HG02981 (cell line): ENCODE data around the gene CELA1.

Experiments
- ATAC-seq: cut with Tn5 transposase; IDR thresholded peaks from one replicate; pipeline ENCODE4 v1.9.1; 2021; ENCODE audit warnings: mild to moderate bottlenecking, moderate library complexity; ENCODE audit not compliant: unreplicated experiment

Gene CELA1

GRCh38 chr12:51377099-51377984 lies 30.9 kb upstream of the CELA1 start:
- ATAC-seq: no peak

DNA sequence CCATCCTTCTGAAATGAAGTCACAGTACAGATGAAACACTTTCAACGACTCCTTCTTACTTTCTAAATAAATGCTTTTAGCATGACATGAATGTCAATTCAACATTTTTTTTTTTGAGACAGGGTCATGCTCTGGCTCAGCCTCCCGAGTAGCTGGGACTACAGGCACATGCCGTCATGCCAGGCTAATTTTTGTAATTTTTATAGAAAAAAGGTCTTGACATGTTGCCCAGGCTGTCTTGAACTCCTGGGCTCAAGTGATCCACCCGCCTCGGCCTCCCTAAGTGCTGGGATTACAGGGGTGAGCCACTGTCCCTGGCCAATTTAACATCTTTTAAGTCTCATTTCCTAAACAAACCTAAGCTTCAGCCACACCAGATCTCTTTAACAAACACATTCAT lies 28.4 kb upstream of the CELA1 start:
- no peak for ATAC-seq

- ATAC-seq: no peak
Observed at GRCh38 chr12:51374361-51374760, 27.9 kb upstream of the CELA1 start.

GRCh38 chr12:51373187-51373586 lies 26.7 kb upstream of the CELA1 start:
- no peak for ATAC-seq

DNA sequence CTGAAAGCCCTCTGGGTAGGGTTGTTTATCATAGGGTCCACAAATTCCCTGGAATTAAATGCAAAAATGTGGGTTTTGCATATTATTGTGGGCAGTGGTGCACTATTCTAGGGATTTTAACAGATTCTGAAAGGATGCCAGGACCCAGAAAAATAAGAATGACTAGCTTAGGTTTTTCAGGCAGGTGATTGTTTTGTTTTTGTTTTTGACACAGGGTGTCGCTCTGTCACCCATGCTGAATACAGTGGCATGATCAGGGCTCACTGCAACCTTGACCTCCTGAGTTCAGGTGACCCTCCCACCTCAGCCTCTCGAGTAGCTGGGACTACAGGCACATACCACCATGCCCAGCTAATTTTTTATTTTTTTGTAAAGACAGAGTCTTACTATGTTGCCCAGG lies 25.5 kb upstream of the CELA1 start:
- no peak for ATAC-seq

GRCh38 chr12:51371295-51371953 lies 24.9 kb upstream of the CELA1 start:
- no peak for ATAC-seq

- ATAC-seq: no peak
Observed at GRCh38 chr12:51370667-51371066, 24.2 kb upstream of the CELA1 start.

DNA sequence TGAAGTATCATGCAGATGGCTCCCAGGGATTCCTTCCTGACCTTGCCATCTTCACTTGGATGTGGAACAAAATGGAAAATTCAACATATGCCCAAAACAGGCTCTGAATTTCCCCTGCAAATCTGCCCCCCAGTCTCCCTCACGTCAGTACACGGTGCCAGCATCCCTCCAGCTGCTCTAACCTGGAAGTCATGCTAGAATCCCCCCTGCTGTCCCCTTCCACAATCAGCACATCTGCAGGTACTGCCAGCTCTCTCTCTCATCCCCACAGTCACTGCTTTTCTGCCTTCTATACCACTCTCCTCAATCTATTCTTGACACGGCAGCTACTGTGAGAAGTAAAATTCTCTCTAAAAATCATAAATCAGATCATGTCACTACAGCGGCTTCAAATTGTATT lies 23.1 kb upstream of the CELA1 start:
- ATAC-seq: no peak

DNA sequence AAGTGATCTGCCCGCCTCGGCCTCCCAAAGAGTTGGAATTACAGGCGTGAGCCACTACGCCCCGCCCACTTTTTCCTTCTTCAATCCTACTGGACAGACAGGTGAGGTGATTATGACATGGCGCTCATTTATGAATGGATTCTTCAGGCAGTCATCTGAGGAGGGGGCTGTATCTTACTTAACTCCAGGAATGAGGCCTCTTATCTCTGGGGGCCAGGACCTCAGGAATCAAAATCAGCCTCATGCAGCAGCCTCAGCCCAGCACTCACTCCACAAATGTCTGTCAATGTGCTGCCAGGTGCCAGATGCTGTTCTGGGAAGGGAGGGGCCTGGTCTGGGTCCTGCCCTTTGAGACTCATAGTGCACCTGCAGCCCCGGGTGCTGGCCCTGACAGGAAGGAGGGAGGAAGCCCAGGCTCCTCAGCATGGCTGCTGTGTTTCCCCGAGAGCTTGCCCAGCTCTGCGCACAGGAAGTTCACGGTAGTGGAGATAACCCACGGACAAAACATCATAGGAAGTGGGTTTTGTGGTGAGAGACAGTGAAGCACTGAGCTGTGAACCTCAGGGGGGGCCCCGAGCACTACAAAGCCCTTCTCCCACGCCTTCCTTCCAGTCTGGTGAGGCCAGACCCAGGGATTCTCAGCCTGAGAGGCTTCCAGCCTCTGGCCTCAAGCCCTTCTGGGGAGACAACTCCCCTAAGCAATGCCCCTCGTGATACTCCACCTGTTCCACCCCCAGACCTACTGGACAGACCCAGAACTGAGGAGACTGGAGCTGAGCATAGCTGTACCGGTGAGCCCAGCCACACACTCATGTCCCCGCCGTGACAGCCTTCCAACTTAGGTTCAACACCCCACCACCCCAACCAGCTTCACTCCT lies 22.4 kb upstream of the CELA1 start:
- ATAC-seq: peak; percentile 97

DNA sequence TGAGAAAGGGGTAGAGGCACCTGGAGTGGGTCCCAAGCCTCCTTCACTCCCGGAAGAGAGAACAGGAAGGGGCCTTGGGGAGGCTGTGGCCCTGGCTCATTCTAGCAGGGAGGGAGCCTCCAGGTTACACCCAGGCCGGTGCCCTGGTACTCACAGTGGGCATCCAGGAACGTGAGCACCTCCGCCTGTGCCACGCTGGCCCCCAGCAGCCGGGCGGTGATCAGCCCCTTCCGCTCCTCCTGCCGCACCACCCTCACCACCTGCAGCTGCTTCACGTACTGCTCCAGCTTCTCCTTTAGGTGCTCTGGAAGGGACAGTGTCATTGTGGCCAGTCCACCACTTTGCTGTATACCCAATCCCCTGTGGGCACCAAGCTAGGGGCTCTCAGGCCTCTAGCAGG lies 18.8 kb upstream of the CELA1 start:
- ATAC-seq: no peak

GRCh38 chr12:51364001-51364400 lies 17.5 kb upstream of the CELA1 start:
- no peak for ATAC-seq

- no peak for ATAC-seq
Observed at GRCh38 chr12:51362747-51363342, 16.4 kb upstream of the CELA1 start.

DNA sequence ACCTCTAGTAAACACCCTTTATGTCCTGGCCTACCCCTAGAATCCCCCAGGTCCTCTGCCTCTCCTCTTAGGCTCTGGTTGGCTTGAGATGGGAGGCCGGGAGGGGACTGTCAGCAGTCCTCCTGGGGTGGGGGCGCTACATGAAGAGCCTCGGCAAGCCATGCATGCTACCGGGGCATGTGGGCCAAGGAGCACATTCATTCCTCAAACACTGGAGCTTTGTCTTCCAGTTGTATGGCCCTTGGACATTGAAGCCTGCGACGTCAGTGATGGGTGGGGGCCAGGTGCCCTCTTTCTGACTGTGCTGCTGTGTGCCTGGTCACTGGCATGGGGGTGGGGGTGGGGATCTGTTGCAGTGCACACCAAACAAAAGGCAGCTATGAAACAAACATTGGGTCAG lies 15.8 kb upstream of the CELA1 start:
- ATAC-seq: no peak

- no peak for ATAC-seq
Observed at GRCh38 chr12:51361161-51362016, 14.9 kb upstream of the CELA1 start.

- ATAC-seq: no peak
Observed at GRCh38 chr12:51360315-51360714, 13.8 kb upstream of the CELA1 start.

DNA sequence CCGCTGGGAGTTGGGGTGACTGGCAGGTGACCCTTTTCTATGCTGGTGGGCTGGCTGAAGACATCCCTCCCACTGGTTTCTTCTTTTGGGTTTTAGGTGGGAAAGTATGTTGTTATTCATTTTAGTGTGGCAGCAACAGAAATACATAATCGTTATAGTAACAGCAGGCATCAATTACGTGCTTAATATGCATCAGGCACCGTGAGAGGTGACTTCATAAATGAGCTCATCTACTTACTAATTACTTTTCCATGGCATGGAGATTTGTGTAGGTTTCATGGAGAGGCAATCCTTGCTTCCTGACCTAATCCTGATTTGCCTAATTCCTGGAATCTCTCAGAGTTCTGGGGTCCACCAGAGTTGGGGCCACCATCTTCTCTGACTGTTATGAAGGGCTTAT lies 13.4 kb upstream of the CELA1 start:
- no peak for ATAC-seq

DNA sequence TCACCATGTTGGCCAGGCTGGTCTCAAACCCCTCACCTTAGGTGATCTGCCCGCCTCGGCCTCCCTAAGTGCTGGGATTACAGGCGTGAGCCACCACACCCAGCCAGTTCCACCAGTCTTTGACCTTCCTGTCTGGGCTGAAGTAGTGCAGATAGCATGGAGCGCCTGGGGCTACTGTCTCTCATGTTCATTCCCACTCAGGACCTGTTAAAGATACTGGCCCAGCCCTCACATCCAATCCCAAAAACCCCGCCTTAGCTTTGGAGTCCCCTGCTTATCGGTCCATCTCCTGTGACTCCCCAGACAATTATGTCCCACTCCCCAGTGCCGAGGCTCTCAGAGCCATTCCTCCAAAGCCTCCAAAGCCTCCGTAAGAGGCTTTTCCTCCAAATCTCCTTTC lies 12.0 kb upstream of the CELA1 start:
- no peak for ATAC-seq

DNA sequence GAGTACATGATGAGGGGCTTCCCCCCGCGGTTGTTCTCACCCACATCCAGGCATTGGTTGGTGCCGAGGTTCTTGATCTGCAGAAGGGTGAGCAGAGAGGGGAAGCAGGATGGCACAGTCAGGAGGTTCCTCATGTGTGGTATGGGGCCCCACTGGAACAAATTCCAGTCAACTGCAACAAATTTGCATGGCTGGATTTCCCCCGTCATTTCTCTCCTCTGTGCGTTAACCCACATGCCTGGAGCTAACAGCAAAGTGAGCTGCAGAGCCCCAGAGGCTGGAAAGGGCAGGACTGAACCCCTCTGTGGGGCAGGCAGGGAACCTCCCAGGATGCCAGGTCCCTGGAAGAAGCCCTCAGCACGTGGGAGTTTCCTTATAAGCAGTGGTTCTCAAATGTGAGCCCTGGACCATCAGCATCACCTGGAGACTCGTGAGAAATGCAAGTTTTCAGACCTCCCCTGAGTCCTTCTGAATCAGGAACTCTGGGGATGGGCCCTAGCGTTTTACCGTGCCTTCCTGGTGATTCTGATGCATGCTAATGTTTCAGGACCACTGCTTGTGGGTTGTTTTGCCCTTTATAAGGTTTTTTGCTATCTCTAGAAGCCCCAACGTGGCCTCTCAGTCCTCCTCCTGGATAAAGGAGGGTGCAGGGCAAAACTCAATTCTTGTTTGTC lies 11.0 kb upstream of the CELA1 start:
- ATAC-seq: no peak

GRCh38 chr12:51351913-51352532 lies 5.5 kb upstream of the CELA1 start:
- ATAC-seq: no peak
